Measurements from ENCODE around the gene DOHH.
A peak's percentile ranks its signal among the peaks of the same experiment; 100 is the strongest.

The DOHH gene

DNA sequence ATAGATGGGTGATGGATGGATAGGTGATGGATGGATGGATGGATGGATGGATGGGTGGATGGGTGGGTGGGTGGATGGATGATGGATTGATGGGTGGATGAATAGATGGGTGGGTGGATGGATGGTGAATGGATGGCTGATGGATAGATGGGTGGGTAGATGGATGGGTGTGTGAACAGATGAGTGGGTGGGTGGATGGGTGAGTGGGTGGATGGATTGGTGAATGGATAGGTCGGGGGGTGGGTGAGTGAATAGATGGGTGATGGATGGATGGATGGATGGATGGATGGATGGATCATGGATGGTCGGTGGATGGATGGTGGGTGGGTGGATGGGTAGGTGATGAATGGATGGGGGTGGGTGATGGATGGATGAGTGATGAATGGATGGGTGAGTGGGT is 23.6 kb downstream of the DOHH start:
- no peak for DNase-seq

DNA sequence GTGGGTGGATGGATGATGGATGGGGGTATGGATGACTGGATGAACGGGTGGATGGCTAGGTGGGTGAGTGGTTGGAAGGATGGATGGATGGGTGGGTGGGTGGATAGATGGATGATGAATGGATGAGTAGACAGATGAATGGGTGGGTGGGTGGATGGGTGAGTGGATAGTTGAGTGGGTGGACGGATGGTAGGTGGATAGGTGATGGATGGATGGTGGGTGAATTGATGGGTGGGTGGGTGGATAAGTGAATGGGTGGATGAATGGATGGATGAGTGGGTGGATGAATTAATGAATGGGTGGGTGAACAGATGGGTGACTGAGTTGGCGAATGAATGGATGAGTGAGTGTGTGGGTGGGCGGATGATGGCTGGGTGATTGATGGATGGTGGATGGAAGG is 25.0 kb downstream of the DOHH start:
- DNase-seq = no peak

DNA sequence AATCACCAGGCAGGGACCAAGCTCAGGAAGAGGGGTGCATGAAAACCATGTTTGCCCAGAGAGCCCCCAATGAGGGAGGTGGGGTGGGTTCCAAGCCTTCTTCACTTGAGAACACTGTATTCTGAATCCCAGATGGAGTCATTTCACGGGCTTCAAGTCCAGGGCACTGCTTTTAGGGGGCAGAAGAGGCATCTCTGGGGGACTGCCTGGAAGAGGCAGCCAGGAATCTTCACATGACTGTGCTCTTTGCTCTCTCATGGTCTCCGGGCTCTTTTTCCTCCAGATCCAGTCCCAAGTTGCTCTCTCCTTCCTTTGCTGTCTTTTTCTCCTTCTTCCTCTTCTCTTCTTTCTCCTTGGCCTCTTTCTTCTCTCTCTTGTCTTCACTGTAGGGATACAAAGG is 25.9 kb downstream of the DOHH start:
- no peak for DNase-seq

DNA sequence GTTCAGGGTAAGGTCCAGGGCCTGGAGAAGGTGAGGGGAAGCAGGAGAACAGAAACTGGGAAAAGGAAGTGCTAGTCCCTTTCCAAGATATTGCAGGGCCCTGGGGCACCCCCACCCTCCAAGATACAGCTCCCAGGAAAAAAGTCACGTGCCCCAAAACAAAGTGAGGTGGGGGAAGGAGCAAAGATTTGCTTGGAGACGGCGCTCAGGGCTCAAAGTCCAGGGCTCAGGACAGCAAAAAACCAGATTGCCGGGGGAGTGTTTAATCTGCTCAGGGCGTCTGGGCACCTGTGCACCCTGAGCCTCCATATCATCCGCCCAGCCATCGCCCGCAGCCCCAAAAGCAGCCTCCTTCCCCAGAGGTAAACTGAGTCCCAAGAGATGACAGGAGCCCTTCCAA is 26.5 kb downstream of the DOHH start:
- no peak for DNase-seq

DNA sequence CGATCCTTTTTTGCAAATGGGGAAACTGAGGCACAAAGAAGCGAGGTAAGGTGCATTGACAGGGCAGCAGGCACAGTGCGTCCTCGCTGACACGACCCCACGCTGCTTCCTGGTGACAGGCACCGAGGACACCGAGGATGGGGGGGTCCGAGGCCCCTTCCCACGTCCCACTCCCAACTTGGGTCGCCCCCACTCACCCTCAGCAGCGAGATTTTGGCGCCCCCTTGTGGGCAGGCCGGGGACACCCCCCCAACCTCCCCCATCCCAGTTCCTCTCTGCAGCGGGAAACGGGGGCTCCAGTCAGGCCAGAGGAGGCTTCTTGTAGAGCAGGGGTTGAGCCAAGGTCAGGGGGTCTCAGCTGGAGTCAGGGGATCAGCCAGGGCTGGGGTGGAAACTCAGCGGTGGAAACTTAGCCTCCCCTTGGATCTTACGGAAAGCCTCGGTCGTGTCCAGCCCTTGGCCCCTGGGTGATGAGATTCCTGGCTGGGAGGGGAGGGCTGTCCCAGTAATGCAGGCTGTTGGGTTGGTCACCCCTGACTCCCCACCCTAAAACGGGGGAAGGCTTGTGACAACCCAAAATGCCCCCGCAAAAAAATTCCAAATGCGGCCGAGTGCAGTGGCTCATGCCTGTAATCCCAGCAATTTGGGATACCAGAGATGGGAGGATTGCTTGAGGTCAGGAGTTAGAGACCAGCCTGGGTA is 28.4 kb downstream of the DOHH start:
- no peak for DNase-seq

DNA sequence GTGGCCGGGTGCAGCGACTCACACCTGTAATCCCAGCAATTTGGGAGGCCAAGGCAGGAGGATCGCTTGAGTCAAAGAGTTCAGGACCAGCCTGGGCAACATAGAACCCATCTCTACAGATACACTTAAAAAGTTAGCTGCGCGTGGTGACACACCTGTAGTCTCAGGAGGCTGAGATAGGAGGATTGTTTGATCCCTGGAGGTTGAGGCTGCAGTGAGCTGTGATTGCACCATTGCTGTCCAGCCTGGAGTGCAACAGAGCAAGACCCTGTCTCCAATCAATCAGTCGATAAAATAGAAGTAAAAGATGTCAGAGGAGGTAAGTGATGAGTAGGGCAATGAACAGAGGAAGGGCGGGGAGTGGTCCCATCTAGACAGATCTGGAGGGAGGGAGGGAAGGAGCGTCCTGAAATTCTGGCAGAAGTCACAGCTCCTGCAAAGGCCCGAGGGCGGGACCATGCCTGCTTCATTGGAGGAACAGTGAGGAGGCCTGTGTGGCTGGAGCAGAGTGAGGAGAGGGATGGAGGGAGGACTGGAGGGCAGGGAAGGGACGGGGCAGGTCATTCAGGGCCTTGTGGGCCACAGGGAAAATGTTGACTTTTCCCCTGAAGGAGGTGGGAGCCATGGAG is 29.9 kb downstream of the DOHH start:
- no peak for DNase-seq

DNA sequence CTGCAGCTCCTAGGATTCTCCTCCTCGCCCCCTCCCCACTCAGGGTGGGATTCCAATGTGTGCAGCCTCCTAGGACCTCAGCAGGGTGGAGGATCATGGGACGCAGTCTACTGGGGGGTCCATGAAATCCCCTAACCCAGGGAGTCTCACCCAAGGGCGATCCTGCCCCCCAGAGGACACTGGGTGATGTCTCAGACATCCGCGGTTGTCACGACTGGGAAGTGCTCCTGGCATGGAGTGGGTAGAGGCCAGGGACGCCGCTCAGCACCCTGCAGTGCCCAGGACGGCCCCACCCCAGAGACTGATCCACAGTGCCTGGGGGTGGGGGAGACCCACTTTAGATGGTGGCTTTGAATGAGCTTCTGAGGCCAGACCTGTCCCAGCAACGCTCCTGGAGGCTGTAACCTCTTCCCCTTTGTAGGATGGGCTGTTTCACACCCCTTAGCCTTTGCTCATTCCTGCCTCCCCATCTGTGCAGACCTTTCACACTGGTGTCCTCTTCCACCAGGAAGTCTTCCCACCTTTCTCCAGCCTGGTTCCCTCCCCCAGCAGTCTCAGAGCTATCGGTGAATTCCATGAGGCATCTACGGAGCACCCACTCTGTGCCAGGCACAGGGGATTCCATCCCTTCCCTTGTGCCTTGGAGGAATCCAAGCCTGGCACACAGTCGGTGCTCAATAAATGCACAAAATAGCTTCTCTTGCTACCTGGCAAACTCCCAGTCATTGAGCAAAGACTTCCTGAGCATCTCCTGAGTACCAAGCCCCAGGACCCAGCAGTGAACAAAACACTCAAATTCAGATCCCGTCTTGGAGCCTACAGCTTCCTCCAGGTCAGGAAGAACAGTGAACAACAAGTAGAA is 30.6 kb downstream of the DOHH start:
- DNase-seq = no peak

DNA sequence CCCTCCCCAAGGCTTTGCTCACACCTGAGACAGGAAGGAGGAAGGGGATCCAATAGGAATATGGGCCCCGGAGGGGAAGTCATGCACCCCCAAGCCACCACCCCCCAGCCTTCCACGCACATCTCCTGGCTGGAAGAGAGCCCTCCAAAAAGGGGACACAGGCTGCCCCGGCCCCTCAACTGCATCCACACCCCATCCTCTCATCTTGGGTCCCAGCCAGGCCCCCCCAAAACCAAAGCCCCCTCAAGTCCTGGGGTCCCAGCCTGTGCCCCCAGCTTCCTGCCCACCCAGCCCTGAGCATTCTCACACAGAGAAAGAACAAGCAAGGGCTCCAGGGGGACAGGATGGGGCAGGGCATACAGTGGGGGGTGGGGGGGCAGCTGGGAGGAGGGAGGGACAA is 32.3 kb downstream of the DOHH start:
- DNase-seq = no peak

DNA sequence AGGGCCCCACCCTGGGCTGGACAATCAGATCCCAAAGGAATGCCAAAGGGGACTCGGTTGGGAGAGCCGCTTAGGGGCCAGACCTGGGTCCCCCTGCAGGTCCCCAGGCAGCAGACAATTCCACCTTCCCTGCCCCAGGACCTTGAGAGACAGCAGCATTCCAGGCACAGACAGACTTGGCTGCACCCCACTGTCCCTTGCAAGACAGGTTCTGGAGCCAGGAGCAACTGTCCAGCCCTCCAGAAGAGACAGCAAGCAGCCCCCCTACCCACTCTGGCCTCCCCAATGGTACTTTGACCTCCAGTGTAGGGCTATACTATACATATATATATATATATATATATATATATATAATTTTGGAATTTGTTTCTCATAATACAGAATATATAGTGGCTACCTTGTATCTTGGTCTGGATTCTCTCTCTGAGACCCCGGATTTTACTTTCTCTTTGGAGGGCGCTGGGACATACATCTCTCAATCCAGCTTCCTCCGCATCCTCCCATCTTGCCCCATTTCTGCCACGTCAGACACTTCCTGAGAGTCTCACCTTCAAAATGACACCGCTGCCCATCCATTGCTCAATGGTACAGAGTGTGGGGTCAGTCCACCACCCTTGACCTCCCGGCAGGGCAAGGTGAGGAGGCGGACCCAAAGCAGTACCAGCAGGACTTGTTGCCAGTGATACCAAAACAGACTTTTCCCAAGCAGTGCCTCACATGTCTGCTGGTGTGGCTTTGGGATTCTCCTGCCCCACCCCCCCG is 32.9 kb downstream of the DOHH start:
- DNase-seq = no peak

DNA sequence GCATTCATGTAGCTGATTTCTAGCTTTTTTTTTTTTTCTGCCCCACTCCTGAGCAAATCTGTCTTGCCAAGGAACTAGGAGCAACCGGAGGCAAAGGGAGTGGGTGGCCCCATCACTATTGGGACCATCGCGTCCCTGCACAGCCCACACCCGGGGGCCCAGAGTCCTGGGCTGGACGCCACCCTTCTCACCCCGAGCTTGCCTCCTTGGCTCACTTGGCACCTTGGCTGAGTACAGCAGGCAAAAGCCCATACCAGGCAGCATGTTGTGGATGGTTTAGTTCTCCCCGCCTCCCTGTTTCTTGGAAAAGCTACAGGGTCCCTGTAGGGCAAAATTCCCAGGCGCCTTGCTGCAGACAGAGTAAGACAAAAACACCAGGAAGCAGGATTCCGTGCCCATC is 33.8 kb downstream of the DOHH start:
- DNase-seq = no peak

DNA sequence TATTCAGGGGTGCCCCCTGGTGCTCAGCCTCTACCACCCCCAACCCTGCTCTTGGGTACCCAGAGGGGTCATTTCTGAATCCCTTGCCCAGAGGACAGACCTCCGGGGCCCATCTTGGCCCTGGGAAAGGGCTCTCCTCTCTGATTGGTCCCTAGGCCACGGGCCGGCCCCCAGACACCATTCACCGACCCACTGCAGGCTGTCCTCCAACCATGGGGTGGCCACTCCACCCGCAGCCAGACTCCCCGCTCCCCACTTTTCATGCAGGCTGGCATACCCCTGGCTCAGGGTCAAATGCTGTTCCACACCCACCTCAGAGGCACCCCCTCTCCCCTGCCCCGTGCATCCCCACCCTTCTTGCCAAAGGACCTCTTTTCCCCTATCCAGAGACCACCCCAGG is 34.9 kb downstream of the DOHH start:
- DNase-seq = no peak

DNA sequence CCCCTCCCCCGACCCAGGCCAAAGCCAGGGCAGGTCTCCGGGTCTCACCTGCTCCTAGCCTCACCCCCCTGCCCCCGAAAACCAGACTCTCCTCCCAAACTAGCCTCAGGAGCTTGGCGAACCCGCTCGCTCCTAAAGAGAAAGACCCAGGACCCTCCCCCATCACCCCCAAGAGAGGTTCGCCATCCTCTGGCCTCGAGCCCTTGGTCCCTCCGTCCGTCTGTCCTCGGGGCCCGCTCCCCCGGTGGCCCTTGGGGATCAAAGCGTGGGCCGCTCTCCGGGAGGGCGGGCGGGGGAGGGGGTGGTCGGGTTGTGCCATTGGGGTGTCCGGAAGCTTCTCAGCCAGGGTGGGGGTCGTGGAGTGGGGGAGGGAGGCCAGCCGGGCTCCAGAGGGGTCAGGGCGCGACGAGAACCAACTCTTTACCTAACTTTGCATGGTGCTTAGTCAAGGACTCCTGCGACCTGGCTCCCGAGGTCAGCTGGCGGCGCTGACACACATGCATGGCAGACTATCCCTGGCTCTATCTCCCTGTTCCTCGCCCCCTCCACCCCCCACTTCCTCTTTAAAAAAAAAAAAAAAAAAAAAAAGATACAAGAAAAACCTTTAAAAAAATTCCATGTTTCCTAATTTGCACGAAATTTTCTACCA is 35.8 kb downstream of the DOHH start:
- no peak for DNase-seq

DNA sequence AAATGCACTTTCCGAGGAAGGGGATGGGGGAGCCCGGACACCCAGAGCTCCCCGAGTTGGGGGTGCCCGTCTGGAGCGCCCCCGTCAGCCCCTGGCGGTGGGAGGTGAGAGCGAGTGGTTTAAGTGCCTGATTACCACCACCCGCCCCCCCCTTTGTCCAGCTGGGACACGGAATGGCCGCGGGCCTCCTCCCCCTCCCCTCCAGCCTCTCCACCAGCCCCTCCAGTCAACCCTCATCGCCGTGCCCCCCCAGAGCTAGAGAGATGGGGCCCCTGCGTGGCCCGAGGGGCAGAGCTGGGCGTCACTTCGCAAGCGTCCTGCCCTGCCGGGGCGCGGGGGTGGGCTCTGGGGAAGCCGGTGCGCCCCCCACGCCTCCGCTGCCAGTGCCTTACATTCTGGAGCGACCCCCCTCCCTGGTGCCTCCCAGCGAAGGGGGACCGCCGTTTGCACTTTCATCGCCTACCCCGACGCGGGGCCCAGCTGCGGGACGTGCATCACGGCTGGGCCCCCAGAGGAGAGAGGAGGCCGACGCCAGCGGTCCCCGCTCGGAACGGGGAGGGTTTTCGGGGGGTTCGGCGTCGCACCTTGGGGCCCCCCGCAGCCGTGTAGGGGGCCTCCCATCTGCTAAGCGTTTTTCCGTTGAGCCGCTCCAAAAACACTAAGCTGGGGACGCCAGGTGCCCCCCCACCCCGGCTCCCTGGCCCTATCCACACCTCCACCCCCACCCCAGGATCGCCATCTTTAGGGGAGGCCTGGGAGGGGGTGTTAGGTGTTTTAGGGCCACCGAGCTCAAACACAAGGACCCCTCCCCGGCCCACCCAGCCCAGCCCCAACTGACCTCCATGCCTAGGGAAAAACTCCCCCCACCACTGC is 36.5 kb downstream of the DOHH start:
- DNase-seq = no peak

DNA sequence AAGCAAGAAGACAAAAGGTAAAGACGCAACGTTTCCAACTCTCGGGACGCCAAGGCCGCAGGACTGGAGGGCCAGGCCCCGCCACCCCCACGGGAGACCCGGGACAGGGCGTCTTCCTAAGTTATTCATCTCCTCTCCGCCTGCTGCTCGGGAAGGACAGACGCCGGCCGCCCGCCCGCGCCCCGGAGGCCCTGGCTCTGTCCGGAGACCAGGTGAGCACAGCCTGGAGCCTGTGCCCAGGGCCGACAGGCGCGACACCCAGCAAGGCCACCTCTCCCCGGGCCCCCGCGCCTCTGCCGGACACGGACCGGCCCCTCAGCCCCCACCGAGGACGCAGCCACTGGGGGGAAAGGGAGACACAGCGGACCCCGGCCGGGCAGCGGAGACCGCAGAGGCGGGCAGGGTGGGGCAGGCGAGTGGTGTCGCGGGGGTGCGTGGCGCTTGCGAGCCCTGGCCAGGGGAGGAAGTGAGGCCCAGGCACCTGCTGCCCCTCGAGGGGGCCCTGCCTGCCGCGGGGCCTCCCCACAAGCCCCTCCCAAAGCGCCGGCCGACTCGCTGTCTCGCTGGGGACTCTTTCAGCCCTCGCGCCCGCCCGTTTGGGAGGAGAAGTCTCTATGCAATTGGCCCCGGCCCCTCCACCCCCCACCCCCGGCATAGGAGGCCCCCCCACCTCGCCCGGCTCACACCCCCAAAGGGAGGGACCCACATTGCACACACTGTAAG is 37.3 kb downstream of the DOHH start:
- no peak for DNase-seq

DNA sequence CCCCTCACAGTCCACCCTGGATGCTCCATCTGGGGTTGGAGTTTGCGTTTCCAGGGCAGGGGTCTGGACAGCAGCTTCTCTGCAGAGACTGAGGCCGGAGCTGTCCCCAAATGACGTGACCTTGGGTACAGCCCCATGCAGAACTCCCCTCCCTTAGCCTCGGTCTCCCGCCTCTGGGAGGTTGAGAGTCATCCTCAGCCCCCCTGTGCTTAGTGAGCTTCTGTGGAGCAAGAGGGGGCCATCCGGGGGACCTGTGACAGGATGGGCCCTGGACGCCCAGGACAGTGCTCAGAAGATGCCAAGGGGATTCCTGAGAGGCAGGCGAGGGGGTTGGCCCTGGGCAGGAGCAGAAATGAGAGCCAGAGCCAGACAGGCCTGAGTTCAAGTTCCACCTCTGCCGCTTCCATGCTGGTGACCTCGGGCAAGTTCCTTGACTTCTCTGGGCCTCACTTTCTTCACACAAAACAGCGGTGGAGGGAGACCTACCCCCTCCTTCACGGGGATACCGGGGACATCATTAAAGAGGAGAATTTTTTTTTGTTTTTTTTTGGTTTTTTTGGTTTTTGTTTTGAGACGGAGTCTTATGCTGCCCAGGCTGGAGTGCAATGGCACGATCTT is 40.4 kb downstream of the DOHH start:
- no peak for DNase-seq

DNA sequence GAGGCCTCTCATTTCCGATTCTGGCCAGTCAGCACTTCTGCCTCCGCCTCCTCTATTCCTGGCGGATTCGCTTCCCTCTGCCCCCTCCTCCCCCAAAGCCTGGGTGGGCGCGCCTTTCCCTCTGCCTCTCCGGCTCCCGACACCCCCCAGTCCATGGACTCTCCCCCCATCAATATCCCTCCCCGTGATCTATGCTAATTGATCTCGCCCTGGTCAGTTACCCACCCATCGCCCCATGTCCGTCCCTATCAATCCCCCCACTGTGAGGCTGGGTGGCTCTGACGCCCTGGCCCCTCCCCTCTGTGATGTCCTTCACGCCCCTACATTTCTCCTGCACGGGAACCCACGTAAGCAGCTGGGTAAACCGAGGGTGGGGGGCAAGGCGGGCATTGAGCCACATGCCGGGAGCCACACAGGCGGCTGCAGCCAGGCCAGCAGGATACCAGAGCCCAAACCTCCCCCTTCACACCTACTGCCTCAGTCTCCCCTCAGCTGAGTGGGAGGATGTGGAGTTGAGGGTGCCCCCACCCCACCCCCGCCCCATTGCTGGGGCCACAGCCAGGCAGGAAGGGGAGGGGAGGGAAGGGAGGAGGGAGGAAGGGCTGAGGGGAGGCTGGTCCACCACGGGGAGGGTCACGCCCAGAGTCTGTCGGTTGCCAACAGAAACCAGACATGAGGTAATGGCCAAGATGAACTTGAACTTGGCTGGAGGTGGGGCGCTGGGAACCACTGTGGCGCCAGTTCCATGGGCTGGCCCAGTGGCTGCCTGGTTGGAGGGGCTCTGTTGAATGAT is 41.2 kb downstream of the DOHH start:
- peak; percentile 94 for DNase-seq

DNA sequence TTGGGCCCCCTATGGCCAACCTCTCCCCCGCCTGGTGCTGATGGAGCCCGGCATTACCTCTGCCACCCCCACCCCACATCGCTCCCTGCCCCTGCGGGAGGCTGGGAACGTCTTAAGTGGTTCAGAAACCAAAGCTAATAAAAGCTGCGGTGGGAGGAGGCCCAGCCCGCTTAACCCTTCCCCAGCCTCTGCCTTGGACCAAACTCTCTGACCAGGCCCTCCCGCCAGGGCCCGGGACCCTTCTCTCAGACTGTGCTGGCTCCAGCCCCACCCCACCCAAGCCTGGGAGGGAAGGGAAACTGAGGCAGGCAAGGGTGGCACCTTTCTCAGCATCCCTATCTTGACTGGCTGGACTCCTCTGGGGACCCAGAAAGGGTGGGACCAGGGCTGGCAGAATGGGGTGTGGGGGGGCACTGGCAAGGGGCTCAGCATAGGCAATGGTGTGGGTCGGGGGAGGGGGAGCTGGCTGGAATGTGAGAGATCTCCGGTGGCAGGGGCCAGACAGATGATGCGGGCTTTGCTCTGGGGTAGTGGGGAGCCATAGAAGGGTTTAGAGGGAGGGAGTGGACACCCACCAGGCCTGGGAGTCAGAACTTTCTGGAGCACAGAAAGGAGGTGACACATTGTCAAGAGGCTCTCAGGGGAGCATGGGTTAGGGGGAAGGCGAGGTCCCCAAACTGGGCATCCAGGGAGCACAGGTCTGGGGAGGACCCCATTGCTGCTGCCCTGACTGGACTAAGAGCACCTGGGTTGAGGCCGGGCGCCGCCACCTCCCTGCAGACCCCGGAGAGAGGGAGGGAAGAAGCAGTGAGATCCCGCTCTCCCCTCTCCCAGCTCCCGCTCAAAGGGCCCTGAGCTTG is 42.0 kb downstream of the DOHH start:
- peak; percentile 69 for DNase-seq

DNA sequence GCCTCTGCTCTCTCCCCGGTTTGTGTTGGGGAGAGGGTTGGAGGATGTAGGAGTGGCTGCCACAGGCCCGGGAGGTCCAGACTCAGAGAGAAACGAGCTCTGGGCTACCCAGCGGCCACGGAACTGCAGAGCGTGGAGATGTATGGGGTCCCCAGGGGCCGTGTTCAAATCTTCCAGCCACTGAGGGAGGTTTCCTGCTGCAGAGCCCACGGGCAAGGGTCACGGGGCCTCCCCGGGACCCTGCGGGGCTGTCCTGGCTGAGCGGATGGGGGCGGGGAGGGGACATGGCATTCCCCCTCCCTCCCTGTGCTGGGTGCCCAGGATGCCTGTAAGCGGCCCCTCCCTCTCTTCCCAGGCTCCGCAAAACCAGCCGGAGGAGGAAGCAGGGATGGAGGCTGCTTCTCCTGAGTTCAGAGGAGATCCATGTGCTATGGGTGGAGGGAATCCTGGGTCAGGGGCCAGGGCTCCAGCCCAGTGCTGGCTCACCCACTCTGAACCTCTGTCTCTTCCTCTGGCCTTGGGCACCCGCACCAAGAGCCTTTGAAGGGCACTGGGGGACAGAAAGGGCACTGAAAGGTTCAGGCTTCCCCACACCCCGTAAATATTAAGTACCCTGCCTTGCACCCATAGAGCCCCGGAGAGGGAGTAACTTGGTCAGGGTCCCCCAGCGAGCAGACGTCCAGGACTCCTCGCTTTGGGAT is 42.8 kb downstream of the DOHH start:
- DNase-seq = peak; percentile 50
